GM21528 (cell line): ENCODE measurements around the gene TNRC6B.
A peak's percentile ranks its signal among the peaks of the same experiment; 100 is the strongest.
"Not testable (repeated sequence)": the region's sequence is repeated elsewhere in the genome, so short reads cannot be mapped to it uniquely, and the experiment has no call there.

Source experiments
- ATAC-seq: cut with Tn5 transposase; IDR thresholded peaks from one replicate; pipeline ENCODE4 v1.9.1; 2021; ENCODE audit warnings: mild to moderate bottlenecking, moderate library complexity; ENCODE audit not compliant: unreplicated experiment, low FRiP score

The TNRC6B gene

DNA sequence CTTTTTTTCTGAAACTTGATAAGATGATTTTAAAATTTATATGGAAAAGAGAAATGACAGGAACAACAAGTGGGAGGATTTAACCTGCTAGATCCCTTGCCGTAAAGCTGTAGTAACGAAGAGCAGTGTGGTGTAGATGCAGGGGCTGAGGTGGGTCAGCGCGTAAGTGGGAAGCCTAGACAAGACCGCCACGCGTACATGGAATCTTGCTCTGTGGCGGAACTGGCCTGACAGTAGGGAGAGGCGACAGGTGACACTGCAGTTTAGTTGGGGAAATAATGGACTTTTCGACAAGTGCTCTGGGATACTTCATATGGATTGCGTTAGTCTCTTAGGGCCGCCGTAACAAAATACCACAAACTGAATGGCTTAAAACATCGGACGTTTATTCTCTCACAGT is 28.8 kb downstream of the TNRC6B start:
- no peak for ATAC-seq

DNA sequence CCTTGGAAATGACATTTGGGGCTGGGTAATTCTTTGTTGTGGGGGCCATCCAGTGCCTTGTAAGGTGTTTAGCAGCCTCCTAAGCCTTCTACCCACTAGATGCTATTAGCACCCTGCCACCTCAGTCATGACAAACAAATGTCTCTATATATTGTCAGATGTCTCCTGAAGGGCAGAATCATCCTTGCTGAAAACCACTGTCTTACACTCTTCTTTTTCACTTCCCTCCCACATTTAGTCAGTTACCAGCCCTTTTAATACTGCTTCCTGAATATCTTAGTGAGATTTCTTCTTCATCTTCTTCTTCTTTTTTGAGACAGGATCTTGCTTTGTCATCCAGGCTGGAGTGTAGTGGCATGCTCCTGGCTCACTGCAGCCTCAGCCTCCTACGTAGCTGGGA is 33.1 kb downstream of the TNRC6B start:
- peak; percentile 74 for ATAC-seq

DNA sequence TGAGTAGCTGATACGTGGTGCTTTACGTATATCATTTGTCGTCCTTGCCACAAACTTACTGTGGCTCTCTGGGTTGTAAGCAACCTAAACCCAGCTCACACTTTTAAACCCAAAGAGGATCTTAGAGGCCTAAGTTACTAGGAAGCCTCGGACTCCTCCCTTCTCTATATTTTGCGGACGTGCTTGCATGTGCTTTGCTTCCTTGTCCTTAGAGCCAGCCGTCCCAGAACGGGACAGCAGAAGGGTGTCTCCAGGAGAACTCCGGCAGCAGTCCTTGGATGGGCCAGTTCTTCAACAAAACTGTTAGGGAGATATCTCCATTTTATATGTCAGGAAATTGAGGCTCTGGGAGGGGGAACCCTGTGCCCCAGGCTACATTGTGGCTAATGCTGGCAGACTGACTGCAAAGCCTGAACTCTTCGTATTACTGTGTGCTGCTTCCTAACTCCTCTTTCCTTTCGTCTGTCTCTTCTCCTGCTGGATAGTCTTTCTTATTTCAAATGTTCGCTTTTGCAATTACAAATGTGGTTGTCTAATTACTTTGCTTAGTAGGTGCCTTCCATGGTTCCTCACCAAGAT is 33.8 kb downstream of the TNRC6B start:
- no peak for ATAC-seq

DNA sequence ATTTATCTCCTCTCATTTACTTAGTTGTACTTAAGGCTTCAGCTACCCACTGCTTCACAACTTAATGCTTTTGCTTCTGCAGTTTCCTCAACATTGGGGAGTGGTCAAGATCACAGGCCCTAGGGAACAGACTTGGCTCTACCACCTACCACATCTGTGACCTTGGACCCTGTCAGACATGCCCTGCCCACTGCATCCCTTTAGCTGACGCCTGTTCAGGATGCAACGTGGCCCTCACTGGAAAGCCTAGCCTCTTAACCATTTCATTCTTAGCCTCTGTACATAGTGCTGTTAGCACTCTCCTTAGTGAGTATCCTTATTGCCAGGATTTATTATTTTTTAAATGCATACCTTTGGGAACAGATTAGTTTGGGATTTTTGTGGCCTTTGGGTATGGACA is 34.4 kb downstream of the TNRC6B start:
- ATAC-seq = no peak

DNA sequence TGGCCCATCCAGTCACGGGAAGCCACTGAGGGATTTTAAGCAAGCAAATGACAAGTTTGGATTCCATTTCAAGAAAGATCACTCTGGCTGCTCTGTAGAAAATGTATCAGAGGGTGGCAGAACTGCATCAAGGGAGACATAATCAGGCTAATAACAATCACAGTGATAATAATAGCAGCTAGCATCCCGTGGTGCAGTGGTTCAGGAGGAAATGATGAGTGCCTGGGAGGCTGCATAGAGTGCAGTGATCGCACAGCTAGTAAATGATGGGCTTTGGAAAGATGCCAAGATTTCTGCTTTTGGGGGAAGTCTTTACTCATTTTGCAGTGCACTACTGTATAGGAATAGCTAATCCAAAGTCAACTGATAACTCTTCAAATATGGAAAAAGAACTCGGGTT is 35.8 kb downstream of the TNRC6B start:
- ATAC-seq = no peak

DNA sequence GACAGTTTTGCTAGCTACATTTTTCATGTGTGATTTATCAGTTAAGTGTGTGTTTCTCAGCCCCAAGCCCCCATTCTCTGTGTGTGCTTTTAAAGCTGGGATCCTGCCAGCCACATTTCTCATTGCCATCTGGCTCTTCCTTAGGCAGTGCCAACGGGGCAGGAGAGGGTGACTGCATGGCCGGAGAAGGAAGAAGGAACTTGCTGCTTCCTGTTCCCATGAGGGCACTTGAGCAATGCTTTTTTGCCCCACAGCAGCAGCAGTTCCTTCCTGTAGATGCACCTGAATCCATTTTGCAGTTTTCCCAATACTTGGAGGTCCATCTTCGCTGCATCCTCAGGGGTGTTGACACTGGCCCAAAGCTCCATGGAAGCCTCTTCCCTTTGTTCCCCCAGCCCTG is 37.5 kb downstream of the TNRC6B start:
- no peak for ATAC-seq

DNA sequence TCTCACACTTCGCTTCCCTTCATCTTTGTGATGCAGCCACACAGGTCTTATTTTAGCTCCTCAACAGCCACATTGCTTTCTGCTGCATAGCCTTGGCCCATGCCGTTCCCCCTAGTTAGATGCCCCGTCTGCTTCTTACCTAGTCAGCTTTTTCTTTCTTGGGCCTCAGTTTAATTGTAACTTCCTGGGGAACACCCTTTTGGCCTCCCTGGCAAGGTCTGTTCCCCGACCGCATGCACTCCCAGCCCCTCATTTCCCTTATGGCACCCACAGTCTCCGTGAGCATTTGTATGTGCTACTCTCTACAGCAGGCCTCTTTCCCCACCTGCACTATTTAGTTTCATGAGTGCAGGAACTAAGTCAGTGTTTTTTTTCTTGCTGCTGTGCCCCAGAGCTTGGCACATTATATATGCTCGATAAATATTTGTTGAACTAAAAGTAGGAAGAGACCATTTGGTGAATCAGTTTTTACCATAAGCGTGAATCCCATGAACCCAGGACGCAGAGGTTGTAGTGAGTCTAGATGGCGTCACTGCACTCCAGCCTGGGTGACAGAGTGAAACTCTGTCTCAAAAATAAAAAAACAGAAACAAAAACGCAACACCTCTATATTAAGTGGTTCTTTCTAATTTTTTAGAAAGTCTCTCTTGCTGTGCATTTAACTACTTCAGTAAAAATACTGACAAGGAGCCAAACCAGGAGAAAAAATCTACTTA is 38.5 kb downstream of the TNRC6B start:
- ATAC-seq = no peak

DNA sequence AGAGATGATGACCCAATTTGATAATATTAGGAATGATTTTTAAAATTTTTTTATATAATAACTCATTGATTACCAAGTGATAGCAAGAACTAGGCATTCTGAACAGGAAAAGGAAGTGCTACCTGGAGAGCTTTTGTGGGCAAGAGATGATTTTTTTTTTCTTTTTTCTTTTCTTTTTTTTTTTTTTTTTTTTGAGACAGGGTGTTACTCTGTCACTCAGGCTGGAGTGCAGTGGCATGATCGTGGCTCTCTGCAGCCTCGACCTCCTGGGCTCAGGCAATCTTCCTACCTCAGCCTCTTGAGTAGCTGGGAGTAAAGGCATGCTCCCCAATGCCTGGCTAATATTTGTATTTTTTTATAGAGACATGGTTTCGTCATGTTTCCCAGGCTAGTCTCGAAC is 40.4 kb downstream of the TNRC6B start:
- no peak for ATAC-seq

DNA sequence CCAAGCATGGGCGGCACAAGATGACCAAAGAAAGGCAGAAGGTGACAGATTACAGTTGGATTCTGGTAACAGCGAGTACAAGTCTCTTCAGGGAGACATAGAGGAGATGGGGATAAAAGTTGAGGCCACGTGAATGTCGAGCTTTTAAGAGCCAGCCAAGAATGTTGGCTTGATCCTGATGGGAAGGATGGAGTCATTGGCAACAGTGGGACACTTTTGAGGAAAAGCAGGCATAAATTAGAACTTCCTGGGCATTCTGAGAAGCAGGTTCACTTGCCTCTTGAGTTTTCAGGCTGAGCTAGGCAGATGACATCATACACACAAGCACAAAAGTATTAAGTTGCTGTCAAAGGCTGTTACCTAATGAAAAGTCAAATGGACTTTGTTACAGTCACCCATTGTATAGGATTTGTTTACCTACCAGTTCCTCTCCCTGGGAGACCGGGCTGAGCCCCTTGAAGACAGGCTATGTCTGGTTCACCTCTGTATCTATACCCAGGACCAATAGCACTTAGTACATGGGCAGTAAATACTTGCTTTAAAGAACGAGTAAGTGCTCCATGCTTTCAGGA is 41.1 kb downstream of the TNRC6B start:
- no peak for ATAC-seq

DNA sequence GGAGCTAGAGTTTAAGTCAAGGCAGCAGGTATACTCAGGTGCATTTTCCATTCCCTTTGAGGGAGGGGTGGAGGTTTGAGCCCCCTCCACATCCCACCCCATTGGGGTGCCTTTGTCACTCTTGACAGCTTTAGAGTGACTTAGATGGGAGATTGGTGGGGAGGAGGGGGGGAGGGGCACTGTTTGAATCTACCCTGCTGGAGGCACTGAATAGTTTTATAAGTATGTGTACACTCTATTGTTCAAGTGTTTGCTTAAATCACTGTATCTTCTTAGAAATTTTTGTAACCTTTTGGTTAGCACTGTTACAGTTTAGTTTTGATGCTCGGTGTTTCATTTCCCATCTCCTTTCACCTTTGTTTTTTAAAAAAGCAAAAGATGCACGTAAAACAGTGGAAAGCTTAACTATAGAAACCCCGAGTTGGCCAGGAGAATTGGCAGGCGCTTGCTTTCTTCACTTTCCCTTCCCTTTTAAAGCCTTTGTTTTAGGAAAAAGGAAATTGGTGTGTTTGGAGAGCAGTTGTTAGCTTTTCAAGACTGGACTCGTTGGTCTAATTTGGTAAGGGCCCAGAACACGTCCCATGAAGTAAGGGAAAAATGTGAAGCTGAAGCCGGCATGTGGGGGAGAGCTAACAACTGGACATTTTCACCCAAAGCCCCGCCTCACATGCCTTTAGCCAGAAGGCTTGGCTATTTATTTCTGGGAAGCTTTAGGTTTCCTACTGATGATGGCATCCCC is 42.8 kb downstream of the TNRC6B start:
- no peak for ATAC-seq

DNA sequence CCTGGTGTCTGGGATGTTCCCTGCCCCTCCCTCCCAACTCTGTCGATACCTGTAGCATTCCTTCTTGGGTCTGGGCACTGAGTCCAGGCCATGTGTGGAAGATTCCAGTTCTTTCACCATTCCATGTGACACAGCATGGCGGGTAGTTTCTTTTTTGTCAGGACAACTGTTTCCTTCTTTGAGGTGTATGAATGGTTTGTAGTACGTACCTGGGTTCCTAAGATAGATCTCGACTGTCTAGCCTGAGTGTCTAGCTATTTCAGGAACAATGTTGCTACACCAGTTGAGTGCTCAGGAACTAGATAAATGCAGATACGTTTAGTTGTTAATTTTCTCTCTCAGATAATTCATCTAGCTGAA is 43.3 kb downstream of the TNRC6B start:
- ATAC-seq = no peak

DNA sequence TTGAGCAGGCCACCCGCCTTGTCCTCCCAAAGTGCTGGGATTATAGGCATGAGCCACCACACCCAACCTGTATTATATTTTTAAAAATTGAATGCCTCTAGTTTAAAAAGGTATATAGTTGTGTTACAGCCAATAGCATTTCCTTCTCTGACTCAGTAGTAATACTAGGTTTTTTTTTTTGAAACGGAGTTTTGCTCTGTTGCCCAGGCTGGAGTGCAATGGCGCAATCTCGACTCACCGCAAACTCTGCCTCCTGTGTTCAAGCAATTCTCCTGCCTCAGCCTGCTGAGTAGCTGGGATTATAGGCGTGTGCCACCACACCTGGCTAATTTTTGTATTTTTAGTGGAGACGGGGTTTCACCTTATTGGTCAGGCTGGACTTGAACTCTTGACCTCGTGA is 45.3 kb downstream of the TNRC6B start:
- not testable (repeated sequence) for ATAC-seq

DNA sequence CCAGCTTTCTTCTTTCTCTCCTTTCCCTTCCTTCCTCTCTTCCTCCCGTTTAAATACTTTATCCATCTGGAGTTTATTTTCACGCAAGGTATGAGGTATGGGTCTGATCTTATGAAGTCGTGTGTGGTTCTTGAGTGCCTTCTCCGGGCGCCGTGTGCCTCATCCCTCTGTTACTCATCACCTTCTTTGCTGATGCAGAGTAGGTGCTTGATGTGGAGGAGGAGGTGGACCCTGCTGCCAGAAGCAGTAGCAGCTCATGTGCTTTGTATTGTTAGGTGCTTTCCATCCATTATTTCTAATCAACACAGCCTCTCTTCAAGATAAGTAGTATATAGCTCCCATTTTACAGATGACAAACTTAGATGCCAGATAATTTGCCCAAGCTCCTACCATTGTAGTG is 47.0 kb downstream of the TNRC6B start:
- no peak for ATAC-seq

DNA sequence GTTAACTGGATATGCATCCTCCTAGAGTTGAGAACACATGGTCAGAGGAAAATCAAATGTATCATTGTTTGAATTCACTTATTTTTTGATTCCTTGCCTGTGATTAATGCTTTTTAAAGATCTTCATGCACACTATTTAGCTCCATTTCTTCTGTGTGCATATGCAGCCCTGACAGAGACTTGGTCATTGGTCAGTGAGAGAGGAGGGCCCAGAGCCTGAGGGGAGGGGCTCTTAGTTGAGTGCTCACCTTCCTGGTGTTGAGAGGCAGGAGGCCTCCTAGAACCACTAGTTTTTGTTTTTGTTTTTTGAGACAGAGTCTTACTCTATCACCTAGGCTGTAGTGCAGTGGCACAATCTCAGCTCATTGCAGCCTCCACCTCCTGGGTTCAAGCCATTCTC is 48.9 kb downstream of the TNRC6B start:
- no peak for ATAC-seq

DNA sequence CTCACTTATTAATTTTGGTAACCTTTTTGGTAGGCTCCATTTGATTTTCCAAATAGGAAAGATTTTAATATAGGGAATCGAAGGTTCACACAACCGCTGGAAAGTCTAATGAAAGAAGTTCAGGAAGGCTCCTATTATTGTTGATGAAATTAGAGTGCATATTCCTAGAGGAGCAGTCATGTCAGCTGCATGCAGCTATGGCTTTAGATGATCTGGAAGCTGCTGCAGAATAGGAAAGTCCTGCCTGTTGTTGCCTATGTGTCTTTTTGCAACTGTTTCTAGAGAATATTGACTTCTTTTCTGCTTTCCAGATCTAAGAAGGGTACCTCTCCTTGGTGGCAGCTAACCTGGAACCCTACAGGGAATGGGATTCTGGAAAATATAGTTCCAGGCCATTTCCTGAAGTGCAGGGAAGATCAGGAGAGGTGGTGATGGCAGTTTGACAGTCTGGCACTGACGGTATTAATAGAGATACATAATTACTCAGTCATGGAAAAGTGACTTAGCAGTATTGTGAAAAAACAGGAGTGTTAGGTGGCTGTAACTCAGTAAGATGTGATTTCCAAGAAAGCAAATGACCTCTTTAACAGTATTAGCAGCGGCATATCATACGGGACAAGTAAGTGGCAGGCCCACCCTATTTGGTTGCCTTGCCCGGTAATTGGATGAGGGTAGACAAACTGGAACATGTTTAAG is 54.0 kb downstream of the TNRC6B start:
- ATAC-seq = no peak

DNA sequence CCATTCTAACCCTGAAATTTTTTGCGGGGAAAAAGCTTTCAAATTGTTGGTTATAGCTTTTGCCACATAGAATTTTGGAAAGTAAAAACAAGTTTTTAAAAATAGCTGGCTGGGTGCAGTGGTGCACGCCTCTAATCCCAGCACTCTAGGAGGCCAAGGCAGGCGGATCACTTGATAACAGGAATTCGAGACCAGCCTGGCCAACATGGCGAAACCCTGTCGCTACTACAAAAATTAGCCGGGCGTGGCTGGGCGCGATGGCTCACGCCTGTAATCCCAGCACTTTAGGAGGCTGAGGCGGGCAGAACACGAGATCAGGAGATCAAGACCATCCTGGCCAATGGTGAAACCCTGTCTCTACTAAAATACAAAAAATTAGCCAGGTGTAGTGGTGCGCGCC is 54.9 kb downstream of the TNRC6B start:
- ATAC-seq = no peak

DNA sequence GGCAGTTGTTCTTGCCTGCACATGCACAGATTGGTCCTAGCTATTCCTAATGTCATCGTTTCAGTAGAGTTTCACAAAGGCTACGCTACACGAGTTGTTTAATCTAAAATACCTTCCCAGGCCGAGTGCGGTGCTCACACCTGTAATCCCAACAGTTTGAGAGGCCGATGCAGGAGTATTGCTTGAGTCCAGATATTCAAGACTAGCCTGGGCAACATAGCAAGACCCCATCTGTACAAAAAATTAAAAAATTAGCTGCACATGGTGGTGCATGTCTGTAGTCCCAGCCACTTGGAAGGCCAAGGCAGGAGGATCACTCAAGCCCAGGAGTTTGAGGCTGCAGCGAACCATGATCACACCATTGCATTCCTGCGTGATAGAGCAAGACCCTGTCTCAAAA is 56.2 kb downstream of the TNRC6B start:
- ATAC-seq = no peak

DNA sequence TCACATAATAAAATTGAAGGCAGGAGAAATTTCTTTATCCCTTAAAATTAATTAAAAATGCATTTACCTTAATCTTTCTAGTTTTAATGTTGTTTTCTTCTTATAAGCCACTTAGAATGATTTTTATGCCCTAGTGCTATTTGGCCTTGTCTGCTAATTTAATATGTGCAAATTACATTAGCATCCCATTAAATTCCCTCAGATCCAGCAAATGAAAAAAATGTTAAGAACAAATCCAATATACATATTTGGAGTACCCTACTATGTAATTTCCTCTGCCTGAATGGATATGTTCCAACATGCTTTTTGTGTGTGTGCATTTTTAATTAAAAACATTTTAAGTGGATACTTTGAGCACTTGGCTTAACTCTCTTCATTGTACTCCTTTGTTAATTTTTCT is 56.9 kb downstream of the TNRC6B start:
- ATAC-seq = no peak

DNA sequence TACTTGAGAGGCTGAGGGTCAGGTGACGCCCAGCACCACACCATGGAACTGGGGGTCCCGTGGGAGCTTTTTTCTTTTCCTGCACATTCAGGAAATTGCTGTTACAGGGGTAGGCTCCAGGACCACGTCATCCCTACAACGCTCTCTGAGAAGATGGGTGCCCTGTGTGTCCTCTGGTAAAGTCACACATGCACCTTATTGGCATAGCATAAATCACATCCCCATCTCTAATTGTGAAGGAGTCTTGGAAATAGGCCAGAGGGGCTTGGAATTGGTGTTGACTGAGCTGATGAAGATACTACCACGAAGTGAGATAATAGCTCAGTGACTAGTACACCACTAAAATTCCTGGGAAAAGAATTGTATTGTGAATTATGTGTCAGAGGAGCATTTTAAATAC is 57.6 kb downstream of the TNRC6B start:
- ATAC-seq = no peak

DNA sequence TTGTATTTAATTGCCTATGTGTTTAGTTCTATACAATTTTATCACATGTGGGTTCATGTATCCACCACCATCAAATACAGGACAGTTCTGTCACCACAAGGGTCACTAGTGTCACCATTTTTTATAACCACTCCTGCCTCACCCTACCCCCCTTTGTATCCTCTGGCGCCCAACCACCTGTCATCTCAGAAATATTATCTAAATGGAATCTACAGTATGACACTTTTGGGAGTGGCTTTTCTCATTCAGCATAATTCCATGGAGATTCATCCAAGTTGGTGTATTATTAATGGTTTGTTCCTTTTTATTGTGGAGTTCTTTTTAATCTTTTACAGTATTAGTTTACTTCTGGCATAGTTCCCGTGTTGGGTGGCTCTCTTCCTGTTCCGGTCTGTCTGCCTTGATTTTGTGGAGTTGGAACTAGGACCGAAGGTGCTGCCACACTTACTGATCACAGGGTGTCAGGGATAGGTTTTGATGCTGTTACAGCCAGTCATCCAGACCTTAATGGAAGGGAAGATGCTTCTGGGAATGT is 58.5 kb downstream of the TNRC6B start:
- no peak for ATAC-seq

DNA sequence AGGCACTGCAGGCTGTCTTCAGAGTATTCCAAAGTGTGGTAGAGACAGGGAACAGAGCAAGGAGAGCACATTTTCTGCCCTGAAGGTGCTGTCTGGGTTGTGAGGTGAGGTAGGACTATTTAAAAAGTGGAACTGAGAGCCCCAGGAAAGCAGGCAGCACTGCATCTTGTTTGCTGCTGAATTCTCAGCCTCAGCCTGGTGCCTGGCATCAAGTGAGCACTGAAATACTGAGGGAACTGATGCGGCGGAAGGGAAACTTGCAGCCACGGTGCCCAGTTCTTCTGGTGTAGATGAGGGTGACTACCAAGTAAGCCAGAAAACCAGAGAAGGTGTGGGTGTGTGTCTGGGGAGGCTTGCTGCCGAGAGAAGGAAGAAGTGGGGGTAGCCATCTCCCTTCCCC is 59.5 kb downstream of the TNRC6B start:
- ATAC-seq = no peak
